ENCODE data around the gene CLCN5. TPM values are rescaled to one million over a fixed set of nuclear protein-coding genes. Genes with fewer than 3 reads are reported as not detected.

Gene CLCN5
- polyA plus RNA-seq, 2 of the 4 experiments (the other 2 are of a cell fraction), result 2.6 to 5.2 TPM

DNA sequence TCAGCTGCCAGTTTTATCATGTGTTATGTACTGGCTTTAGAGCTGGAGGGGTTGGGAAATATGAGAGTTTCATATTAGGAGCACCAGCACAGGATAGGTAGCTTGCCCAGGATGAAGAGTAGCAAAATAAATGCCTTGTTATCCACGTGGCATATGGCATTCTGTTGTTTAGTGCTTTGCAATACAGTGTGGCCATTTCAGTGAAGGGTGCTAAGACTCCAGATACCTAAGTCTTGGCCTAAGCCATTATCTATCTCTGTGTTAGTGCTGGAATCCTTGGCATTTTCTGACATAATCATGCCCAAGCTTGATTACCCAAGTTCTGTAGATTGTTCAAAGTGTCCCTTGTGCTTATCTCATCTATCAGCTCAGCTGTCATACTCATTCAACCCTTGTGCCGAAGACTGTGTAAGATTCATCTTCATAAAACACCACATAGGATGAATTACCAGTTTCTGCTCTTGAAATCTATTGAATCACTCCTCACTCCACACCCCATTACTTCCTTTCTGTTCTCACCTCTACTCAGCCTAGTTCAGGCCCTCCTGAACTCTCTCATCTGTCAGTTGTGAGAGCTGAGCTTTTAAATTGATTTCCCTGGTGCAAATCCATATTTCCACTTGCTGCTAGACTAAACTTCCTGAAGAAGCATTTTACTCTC is 73.5 kb downstream of the CLCN5 start:
- ATAC-seq, result peak in 1 of 2 experiments; percentile 19; a peak in 1 of 6 replicates
- no peaks in the 10 kb centered on the region for H3K9me3 ChIP-seq
- 28% methylated on average over 2 of the region's 2 CpGs for WGBS (ENCODE audit: missing lambda C conversion rate)
- FAIRE-seq, result peak; percentile 79
- H3K4me2 ChIP-seq, result no peak overlapping the region; the same call in 2 of the 3 replicates
- H3K4me1 ChIP-seq, result peaks cover 7% of the 10 kb centered on the region; the same call in 1 of the 3 replicates
- ChIA-PET CTCF (interaction anchor here (0.7 kb wide), 1 partner anchor 13 kb away, joined by 3 read pairs; no protein-coding TSS in a partner anchor), POLR2A (no interaction called here)
- TF ChIP-seq NFE2L2 (conservative IDR thresholded peaks at IDR 0.05; ENCODE audit: low read length) (no peak), HOXB5 (CRISPR knock-in tag; IDR thresholded peaks at IDR 0.05) (no peak), CHD2 (IDR thresholded peaks at IDR 0.05; ENCODE audit: low read length, partially characterized antibody) (no peak), JUNB (IDR thresholded peaks at IDR 0.05) (no peak), EP300 (IDR thresholded peaks at IDR 0.05) (no peak), E2F6 (IDR thresholded peaks at IDR 0.05; ENCODE audit: borderline replicate concordance, low read depth) (no peak), TP53 (CRISPR knock-in tag; IDR thresholded peaks at IDR 0.05) (no peak), PBX3 (IDR thresholded peaks at IDR 0.05) (no peak), MAZ (IDR thresholded peaks at IDR 0.05; ENCODE audit: borderline replicate concordance, low read depth, low read length) (no peak), CBX2 (IDR thresholded peaks at IDR 0.05; ENCODE audit: borderline replicate concordance, low read depth) (no peak)
- TF ChIP-seq, protein P1, sequence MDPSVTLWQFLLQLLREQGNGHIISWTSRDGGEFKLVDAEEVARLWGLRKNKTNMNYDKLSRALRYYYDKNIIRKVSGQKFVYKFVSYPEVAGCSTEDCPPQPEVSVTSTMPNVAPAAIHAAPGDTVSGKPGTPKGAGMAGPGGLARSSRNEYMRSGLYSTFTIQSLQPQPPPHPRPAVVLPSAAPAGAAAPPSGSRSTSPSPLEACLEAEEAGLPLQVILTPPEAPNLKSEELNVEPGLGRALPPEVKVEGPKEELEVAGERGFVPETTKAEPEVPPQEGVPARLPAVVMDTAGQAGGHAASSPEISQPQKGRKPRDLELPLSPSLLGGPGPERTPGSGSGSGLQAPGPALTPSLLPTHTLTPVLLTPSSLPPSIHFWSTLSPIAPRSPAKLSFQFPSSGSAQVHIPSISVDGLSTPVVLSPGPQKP (IDR thresholded peaks at IDR 0.05; ENCODE audit: low read depth, low read length), result no peak
- H3K27ac ChIP-seq, result no peak overlapping the region
- no peak overlapping the region for H3K4me3 ChIP-seq
- no peak for DNase-seq (ENCODE audit: low read depth in 1 of 2, low spot score in 1 of 2)

GRCh38 chrX:49996474-49996873 is 74.1 kb downstream of the CLCN5 start:
- POLR2A ChIA-PET, result no interaction called here
- ATAC-seq, result no peak
- H3K27ac ChIP-seq, result no peak overlapping the region
- 97% methylated on average over 2 of the region's 2 CpGs for WGBS (ENCODE audit: missing lambda C conversion rate)
- no peak overlapping the region for H3K4me2 ChIP-seq
- no peaks in the 10 kb centered on the region for H3K9me3 ChIP-seq
- TF ChIP-seq, protein P2, sequence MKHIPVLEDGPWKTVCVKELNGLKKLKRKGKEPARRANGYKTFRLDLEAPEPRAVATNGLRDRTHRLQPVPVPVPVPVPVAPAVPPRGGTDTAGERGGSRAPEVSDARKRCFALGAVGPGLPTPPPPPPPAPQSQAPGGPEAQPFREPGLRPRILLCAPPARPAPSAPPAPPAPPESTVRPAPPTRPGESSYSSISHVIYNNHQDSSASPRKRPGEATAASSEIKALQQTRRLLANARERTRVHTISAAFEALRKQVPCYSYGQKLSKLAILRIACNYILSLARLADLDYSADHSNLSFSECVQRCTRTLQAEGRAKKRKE (CRISPR knock-in tag; IDR thresholded peaks at IDR 0.05; ENCODE audit: low read depth), result no peak
- TF ChIP-seq E2F6 (IDR thresholded peaks at IDR 0.05; ENCODE audit: borderline replicate concordance, low read depth) (no peak), FOSL2 (IDR thresholded peaks at IDR 0.05) (no peak), FOSL2 (CRISPR knock-in tag; IDR thresholded peaks at IDR 0.05) (no peak), NPAS2 (CRISPR knock-in tag; IDR thresholded peaks at IDR 0.05; ENCODE audit: borderline replicate concordance) (no peak), NFE2L2 (conservative IDR thresholded peaks at IDR 0.05; ENCODE audit: low read length) (no peak), RARB (CRISPR knock-in tag; IDR thresholded peaks at IDR 0.05) (no peak), RCOR1 (IDR thresholded peaks at IDR 0.05; ENCODE audit: low read depth, low read length) (no peak), HOXA7 (CRISPR knock-in tag; IDR thresholded peaks at IDR 0.05) (no peak), HEYL (CRISPR knock-in tag; IDR thresholded peaks at IDR 0.05) (no peak), ESRRA (IDR thresholded peaks at IDR 0.05; ENCODE audit: borderline replicate concordance, low read length) (no peak), HDAC2 (IDR thresholded peaks at IDR 0.05) (no peak), JUN (IDR thresholded peaks at IDR 0.05) (no peak), JUNB (IDR thresholded peaks at IDR 0.05) (no peak)
- TF ChIP-seq, protein P3, sequence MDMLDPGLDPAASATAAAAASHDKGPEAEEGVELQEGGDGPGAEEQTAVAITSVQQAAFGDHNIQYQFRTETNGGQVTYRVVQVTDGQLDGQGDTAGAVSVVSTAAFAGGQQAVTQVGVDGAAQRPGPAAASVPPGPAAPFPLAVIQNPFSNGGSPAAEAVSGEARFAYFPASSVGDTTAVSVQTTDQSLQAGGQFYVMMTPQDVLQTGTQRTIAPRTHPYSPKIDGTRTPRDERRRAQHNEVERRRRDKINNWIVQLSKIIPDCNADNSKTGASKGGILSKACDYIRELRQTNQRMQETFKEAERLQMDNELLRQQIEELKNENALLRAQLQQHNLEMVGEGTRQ (IDR thresholded peaks at IDR 0.05), result no peak
- no peak for FAIRE-seq
- peaks cover 7% of the 10 kb centered on the region; the same call in 1 of the 3 replicates for H3K4me1 ChIP-seq
- H3K4me3 ChIP-seq, result no peak overlapping the region
- no peak for DNase-seq (ENCODE audit: low read depth in 1 of 2, low spot score in 1 of 2)
- CTCF ChIA-PET, result interaction anchor here (0.7 kb wide), 1 partner anchor 13 kb away, joined by 3 read pairs; no protein-coding TSS in a partner anchor

Measured in A549 (cell line).